ENCODE data around the gene CDH9. TPM values are rescaled to one million over a fixed set of nuclear protein-coding genes. Genes with fewer than 3 reads are reported as not detected.

CDH9 gene
- total RNA-seq, 4 donors from 2014 or later = 0.33 TPM; not detected in 3

DNA sequence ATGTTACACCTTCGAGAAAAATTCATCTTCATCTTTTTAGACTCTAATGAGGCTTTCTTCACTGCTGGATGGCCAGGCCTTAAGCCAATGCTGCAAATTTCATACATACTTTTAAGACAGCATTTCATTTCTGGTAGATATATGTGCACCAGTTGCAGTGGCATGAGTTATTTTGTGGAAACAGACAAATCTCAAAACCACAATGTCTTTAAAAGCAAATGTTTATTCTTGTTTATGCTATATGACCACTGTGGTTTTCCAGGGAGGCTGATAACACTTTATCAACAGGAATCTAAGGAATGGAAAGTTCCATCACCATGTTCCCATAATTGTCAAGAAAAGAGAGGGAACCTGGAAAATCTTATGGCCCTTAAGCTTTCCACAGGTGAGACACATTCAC lies 27.7 kb downstream of the CDH9 start:
- WGBS = 73% methylated on average over 1 of the region's 1 CpG

DNA sequence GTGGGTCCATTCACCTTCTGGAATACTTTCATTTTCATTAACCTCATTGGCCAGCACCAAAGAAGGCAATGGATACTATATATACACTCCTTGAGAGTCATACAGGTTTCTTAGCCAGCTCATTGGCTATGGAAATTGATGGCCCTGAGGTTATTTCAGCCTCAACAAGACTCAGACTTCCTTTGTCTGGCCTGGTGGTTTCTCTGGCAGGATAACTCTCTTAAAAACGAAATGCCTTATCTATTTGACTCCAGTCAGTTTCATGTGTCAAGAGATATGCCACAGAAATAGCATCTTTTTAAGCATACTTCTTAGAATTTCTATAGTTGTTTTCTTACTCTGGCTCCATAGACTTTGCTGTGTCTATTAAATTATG lies 28.9 kb downstream of the CDH9 start:
- intact Hi-C loops (cut with DNase I) = no loop called here
- Histone ChIP-seq H3K36me3 (no peaks in the 10 kb centered on the region), H3K27me3 (no peaks in the 10 kb centered on the region), H3K4me3 (no peak overlapping the region), H3K4me1 (no peaks in the 10 kb centered on the region), H3K9me3 (no peaks in the 10 kb centered on the region), H3K27ac (replicated peaks in 1 of 4) (no peak overlapping the region)
- TF ChIP-seq, protein P1, sequence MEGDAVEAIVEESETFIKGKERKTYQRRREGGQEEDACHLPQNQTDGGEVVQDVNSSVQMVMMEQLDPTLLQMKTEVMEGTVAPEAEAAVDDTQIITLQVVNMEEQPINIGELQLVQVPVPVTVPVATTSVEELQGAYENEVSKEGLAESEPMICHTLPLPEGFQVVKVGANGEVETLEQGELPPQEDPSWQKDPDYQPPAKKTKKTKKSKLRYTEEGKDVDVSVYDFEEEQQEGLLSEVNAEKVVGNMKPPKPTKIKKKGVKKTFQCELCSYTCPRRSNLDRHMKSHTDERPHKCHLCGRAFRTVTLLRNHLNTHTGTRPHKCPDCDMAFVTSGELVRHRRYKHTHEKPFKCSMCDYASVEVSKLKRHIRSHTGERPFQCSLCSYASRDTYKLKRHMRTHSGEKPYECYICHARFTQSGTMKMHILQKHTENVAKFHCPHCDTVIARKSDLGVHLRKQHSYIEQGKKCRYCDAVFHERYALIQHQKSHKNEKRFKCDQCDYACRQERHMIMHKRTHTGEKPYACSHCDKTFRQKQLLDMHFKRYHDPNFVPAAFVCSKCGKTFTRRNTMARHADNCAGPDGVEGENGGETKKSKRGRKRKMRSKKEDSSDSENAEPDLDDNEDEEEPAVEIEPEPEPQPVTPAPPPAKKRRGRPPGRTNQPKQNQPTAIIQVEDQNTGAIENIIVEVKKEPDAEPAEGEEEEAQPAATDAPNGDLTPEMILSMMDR (IDR thresholded peaks at IDR 0.05) = no peak
- TF ChIP-seq POLR2AphosphoS5 (IDR thresholded peaks at IDR 0.05) = no peak
- no peak for DNase-seq (ENCODE audit: extremely low spot score)
- WGBS = 53% methylated on average over 1 of the region's 1 CpG

More for the DNA sequence above, 27.7 kb downstream of the CDH9 start:
- H3K36me3 ChIP-seq = no peaks in the 10 kb centered on the region
- H3K27ac ChIP-seq (replicated peaks in 1 of 4) = no peak overlapping the region
- no peak overlapping the region for H3K4me3 ChIP-seq
- intact Hi-C loops (cut with DNase I) = no loop called here
- H3K4me1 ChIP-seq = no peaks in the 10 kb centered on the region
- DNase-seq (ENCODE audit: extremely low spot score) = no peak
- no peaks in the 10 kb centered on the region for H3K27me3 ChIP-seq
- no peaks in the 10 kb centered on the region for H3K9me3 ChIP-seq
- no peak for TF ChIP-seq POLR2AphosphoS5 (IDR thresholded peaks at IDR 0.05)
- no peak for TF ChIP-seq POLR2A (IDR thresholded peaks at IDR 0.05; ENCODE audit: low read depth)
- TF ChIP-seq, protein P1 (IDR thresholded peaks at IDR 0.05) = no peak
- TF ChIP-seq EP300 (IDR thresholded peaks at IDR 0.05) = no peak

- no peaks in the 10 kb centered on the region for H3K9me3 ChIP-seq
- WGBS = 83% methylated on average over 3 of the region's 3 CpGs
- no peak overlapping the region for H3K4me3 ChIP-seq
- intact Hi-C loops (cut with DNase I) = no loop called here
- H3K36me3 ChIP-seq = no peaks in the 10 kb centered on the region
- H3K27ac ChIP-seq (replicated peaks in 1 of 4) = no peak overlapping the region
- DNase-seq (ENCODE audit: extremely low spot score) = no peak
- H3K27me3 ChIP-seq = no peaks in the 10 kb centered on the region
- TF ChIP-seq POLR2A (IDR thresholded peaks at IDR 0.05; ENCODE audit: low read depth) (no peak), EP300 (IDR thresholded peaks at IDR 0.05) (no peak)
- H3K4me1 ChIP-seq = no peaks in the 10 kb centered on the region
These were observed 29.5 kb downstream of the CDH9 start for GRCh38 chr5:27008604-27009539.

GRCh38 chr5:27007121-27007520 lies 31.3 kb downstream of the CDH9 start:
- no peak for TF ChIP-seq POLR2AphosphoS5 (IDR thresholded peaks at IDR 0.05)
- TF ChIP-seq EP300 (IDR thresholded peaks at IDR 0.05) = no peak
- TF ChIP-seq, protein P1 (IDR thresholded peaks at IDR 0.05) = no peak
- no peak for TF ChIP-seq POLR2A (IDR thresholded peaks at IDR 0.05; ENCODE audit: low read depth)
- intact Hi-C loops (cut with DNase I) = no loop called here
- Histone ChIP-seq H3K27ac (replicated peaks in 1 of 4) (no peak overlapping the region), H3K4me3 (no peak overlapping the region), H3K4me1 (no peaks in the 10 kb centered on the region), H3K9me3 (no peaks in the 10 kb centered on the region), H3K27me3 (no peaks in the 10 kb centered on the region), H3K36me3 (no peaks in the 10 kb centered on the region)
- no peak for DNase-seq (ENCODE audit: extremely low spot score)

DNA sequence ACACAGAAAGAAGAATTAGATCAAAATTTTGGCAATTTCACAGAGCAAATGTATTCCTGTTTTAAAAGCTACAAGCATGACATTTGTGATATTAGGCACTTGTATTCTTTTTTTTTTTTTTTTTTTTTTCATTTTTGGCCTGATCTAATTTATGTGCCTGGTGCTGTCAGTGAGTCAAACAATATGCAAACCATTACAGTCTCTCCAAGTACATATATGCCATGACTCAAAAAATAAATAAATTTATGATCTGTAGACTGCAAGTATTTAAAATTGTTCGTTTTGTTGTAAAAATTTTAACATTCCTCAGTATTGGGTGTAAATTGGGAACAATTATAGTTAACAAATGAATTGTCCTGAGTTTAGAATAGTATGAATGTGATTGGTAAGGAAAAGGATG lies 51.4 kb downstream of the CDH9 start:
- TF ChIP-seq EP300 (IDR thresholded peaks at IDR 0.05) (no peak), POLR2A (IDR thresholded peaks at IDR 0.05; ENCODE audit: low read depth) (no peak), POLR2AphosphoS5 (IDR thresholded peaks at IDR 0.05) (no peak)
- TF ChIP-seq, protein P1 (IDR thresholded peaks at IDR 0.05) = no peak
- H3K27ac ChIP-seq (replicated peaks in 1 of 4) = no peak overlapping the region
- no peaks in the 10 kb centered on the region for H3K4me1 ChIP-seq
- no peak for DNase-seq (ENCODE audit: extremely low spot score)
- no peaks in the 10 kb centered on the region for H3K9me3 ChIP-seq
- intact Hi-C loops (cut with DNase I) = no loop called here
- no peaks in the 10 kb centered on the region for H3K27me3 ChIP-seq
- 67% methylated on average over 1 of the region's 1 CpG for WGBS
- no peaks in the 10 kb centered on the region for H3K36me3 ChIP-seq
- no peak overlapping the region for H3K4me3 ChIP-seq
